GM19239 (cell line): ENCODE results near the gene NANOG.
"Not testable (repeated sequence)": the region's sequence is repeated elsewhere in the genome, so short reads cannot be mapped to it uniquely, and the experiment has no call there.

Source experiments
- DNase-seq: peaks from one replicate; pipeline ENCODE4 v3.0.0; 2011; ENCODE audit warnings: low spot score; ENCODE audit not compliant: insufficient read length
- FAIRE-seq: peaks from 2 replicates; lab custom pipeline; 2011; peaks lifted over from hg19 to GRCh38; lab: Jason Lieb, UNC

Gene NANOG

DNA sequence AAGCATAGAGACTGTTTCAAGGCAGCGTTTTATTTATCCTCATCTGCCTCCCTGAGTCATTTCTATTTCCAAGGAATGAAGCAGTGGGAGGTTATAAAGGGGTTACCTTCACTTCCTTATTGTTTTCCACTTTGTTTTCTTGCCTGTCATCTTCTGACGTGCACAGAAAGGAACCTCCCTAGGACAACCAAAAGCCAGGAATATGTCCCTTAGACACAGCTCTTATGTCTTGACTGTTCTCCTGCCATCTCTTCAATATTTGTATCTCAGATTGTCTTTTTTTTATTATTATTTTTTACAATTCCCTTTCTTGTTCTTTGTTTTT is 58.9 kb downstream of the NANOG start:
- DNase-seq, FAIRE-seq: not testable (repeated sequence)
